ENCODE results near the gene CTNNA1. TPM values are rescaled to one million over a fixed set of nuclear protein-coding genes. Genes with fewer than 3 reads are reported as not detected.

The CTNNA1 gene
- total RNA-seq, 1 experiment from 2014 or later, result 734 TPM

GRCh38 chr5:138837160-138837559 is 83.9 kb downstream of the CTNNA1 start:
- no peaks in the 10 kb centered on the region for H3K9me3 Mint-ChIP-seq (ENCODE audit: low read depth, unreplicated experiment)
- peaks cover 31% of the 10 kb centered on the region for H3K36me3 Mint-ChIP-seq (ENCODE audit: insufficient read depth, unreplicated experiment)
- peaks cover 33% of the 10 kb centered on the region for H3K4me1 Mint-ChIP-seq (ENCODE audit: low read depth, unreplicated experiment)
- intact Hi-C loops (cut with micrococcal nuclease; ENCODE audit: unreplicated experiment), result no loop called here
- no peak for DNase-seq
- no peaks in the 10 kb centered on the region for H3K27me3 Mint-ChIP-seq (ENCODE audit: unreplicated experiment)
- no peak overlapping the region for H3K27ac Mint-ChIP-seq (ENCODE audit: unreplicated experiment)
- CTCF ChIA-PET, result no interaction called here
- H3K4me3 Mint-ChIP-seq (ENCODE audit: low read depth, unreplicated experiment), result no peak overlapping the region
- no TSS peak for BruUV-seq (replicated peaks)
- TF ChIP-seq, protein P1, sequence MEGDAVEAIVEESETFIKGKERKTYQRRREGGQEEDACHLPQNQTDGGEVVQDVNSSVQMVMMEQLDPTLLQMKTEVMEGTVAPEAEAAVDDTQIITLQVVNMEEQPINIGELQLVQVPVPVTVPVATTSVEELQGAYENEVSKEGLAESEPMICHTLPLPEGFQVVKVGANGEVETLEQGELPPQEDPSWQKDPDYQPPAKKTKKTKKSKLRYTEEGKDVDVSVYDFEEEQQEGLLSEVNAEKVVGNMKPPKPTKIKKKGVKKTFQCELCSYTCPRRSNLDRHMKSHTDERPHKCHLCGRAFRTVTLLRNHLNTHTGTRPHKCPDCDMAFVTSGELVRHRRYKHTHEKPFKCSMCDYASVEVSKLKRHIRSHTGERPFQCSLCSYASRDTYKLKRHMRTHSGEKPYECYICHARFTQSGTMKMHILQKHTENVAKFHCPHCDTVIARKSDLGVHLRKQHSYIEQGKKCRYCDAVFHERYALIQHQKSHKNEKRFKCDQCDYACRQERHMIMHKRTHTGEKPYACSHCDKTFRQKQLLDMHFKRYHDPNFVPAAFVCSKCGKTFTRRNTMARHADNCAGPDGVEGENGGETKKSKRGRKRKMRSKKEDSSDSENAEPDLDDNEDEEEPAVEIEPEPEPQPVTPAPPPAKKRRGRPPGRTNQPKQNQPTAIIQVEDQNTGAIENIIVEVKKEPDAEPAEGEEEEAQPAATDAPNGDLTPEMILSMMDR (IDR thresholded peaks at IDR 0.05; ENCODE audit: unreplicated experiment), result no peak

DNA sequence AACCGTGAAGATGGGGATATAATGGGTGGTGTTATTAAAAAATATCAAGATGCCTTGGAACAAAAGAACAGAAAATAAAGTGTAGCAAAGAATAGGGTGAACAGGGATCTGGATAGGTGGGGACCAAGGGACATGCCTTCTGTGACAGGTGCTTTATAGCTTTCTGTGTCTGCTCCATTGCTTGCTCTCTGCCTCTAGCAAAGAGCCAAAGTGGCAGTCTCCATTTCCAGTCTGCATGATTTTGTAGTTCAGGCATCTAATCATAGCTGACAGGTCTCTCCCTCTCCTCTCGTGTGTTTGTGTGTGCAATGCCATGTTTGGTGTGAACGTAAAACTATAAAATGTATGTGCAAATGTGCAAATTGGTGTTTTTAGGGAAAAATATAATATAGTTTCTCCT is 86.9 kb downstream of the CTNNA1 start:
- TF ChIP-seq, protein P1 (IDR thresholded peaks at IDR 0.05; ENCODE audit: unreplicated experiment), result no peak
- DNase-seq, result no peak
- Mint-ChIP-seq H3K27ac (ENCODE audit: unreplicated experiment) (no peak overlapping the region), H3K4me3 (ENCODE audit: low read depth, unreplicated experiment) (no peak overlapping the region), H3K36me3 (ENCODE audit: insufficient read depth, unreplicated experiment) (peaks cover 37% of the 10 kb centered on the region), H3K9me3 (ENCODE audit: low read depth, unreplicated experiment) (no peaks in the 10 kb centered on the region), H3K4me1 (ENCODE audit: low read depth, unreplicated experiment) (peaks cover 36% of the 10 kb centered on the region), H3K27me3 (ENCODE audit: unreplicated experiment) (no peaks in the 10 kb centered on the region)
- CTCF ChIA-PET, result interaction anchor here (0.7 kb wide), 1 partner anchor 26 kb away, joined by 3 read pairs; no protein-coding TSS in a partner anchor
- BruUV-seq (replicated peaks), result no TSS peak
- intact Hi-C loops (cut with micrococcal nuclease; ENCODE audit: unreplicated experiment), result no loop called here

DNA sequence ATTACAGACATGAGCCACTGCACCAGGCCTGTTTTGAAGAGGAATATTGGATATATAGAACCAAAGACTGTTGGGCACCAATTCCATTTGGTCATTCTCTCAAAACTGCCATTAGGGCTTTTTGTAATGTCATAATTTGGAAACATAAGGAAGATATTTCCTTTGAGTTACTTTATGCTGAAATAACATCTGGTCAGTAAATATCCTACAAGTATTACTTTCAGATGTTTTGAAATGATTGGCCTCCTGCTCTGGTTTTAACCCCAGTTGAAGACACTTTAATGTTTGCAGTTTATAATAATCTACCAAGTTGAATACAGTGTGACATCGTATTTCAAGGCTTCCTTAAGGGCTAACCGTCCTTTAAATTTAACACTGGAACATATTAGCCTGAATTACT is 88.3 kb downstream of the CTNNA1 start:
- CTCF ChIA-PET, result no interaction called here
- Mint-ChIP-seq H3K4me1 (ENCODE audit: low read depth, unreplicated experiment) (peaks cover 41% of the 10 kb centered on the region), H3K27me3 (ENCODE audit: unreplicated experiment) (no peaks in the 10 kb centered on the region), H3K4me3 (ENCODE audit: low read depth, unreplicated experiment) (no peak overlapping the region), H3K36me3 (ENCODE audit: insufficient read depth, unreplicated experiment) (peaks cover 33% of the 10 kb centered on the region), H3K27ac (ENCODE audit: unreplicated experiment) (no peak overlapping the region), H3K9me3 (ENCODE audit: low read depth, unreplicated experiment) (no peaks in the 10 kb centered on the region)
- intact Hi-C loops (cut with micrococcal nuclease; ENCODE audit: unreplicated experiment), result no loop called here
- no peak for DNase-seq
- no TSS peak for BruUV-seq (replicated peaks)
- TF ChIP-seq, protein P1 (IDR thresholded peaks at IDR 0.05; ENCODE audit: unreplicated experiment), result no peak

DNA sequence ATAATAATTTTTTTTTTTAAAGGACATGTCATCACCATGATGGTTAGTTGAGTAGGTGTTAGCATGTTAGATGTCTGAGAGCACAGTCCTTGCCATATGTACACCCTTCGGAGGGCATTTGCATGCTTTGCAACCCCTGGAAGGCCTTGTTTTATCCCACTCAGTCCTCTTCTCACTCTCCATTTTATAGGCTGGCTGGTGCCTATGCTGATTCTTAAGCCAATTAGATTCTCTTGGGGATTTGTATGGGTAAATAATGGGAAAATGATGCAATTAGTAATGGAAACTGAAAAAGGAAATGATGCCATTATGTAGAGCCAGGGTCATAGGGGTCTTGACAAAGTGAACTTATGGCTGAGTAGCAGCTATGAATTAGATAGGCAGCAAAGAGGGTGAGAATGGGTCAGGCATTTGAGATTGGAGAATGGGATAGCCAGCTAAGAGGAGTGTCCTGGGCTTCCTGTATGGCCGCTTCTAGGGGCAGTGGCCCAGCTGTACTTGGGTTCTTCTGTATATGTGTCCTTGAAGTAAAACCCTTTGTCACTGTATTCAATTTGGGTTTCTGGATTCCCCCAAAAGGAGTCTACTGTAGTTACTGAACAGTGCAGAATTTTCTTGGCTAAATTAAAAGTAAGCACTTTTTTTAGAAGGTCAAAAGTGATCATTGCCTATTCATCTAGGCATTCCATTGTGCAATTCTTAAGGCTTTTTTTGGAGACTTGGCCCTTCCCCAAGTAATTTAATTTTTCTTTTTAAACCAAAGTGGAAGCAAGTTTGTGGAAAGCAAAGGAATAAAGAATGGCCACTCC is 90.3 kb downstream of the CTNNA1 start:
- CTCF ChIA-PET, result no interaction called here
- Mint-ChIP-seq H3K27me3 (ENCODE audit: unreplicated experiment) (no peaks in the 10 kb centered on the region), H3K27ac (ENCODE audit: unreplicated experiment) (peak overlapping the region; percentile 52), H3K9me3 (ENCODE audit: low read depth, unreplicated experiment) (no peaks in the 10 kb centered on the region), H3K4me1 (ENCODE audit: low read depth, unreplicated experiment) (peaks cover 49% of the 10 kb centered on the region), H3K4me3 (ENCODE audit: low read depth, unreplicated experiment) (no peak overlapping the region), H3K36me3 (ENCODE audit: insufficient read depth, unreplicated experiment) (peaks cover 41% of the 10 kb centered on the region)
- no peak for DNase-seq
- intact Hi-C loops (cut with micrococcal nuclease; ENCODE audit: unreplicated experiment), result no loop called here
- BruUV-seq (replicated peaks), result no TSS peak
- TF ChIP-seq, protein P1 (IDR thresholded peaks at IDR 0.05; ENCODE audit: unreplicated experiment), result no peak

All from Calu3 (cell line).